GDM1 (cell line): ENCODE data around the gene SLC7A6OS.

ENCODE experiments used
- DNase-seq: peaks from one replicate; lab custom pipeline; 2025; lab: John Stamatoyannopoulos, UW

SLC7A6OS gene

DNA sequence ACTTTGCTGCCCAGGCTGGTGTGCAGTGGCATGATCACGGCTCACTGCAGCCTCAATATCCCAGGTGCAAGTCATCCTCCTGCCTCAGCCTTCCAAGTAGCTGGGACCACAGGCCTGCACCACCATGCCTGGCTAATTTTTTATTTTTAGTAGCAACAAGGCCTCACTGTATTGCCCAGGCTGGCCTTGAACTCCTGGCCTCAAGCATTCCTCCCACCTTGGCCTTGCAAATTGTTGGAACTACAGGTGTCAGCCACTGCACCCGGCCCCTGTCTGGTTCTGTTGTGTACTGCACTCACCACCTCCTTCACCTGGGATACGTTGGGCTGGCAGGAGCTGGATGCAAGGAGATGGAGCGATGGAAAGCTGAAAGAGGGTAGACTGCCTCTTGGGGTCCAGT is 57.0 kb downstream of the SLC7A6OS start:
- no peak for DNase-seq

DNA sequence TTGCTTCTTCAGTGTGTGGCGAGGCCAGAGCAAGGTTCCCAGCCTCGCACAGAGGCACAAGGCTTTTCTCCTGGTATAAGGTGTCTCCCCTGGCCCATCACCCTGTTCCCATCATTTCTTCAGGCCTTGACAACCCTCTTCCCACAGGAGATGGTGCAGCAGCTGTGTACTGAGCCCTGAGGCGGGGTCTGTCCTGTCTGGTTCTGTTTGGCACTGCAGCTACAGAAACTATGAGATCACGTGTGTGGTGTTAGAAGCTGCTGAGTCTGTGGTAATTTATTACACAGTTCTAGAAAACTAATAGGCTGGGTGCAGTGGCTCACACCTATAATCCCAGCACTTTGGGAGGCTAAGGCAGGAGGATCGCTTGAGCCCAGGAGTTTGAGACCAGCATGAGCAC is 58.4 kb downstream of the SLC7A6OS start:
- DNase-seq: no peak

DNA sequence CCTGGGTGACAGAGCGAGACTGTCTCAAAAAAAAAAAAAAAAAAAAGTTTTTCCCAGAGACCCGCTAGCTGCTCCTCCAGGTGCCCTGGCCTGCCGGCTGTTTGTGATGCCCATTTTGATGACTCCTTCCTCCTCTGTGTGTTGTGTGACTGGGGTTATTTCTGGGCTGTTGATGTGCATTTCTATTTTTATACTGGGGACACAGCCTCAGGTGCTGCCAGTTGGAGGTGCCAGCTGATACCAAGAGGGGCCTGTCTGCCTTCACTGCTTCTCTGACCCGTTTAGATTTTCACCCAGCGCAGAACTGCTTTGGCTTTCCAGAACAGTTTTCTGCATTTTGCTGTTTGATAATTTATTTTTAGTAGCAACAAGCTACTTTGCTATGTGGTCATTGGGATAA is 58.9 kb downstream of the SLC7A6OS start:
- no peak for DNase-seq

DNA sequence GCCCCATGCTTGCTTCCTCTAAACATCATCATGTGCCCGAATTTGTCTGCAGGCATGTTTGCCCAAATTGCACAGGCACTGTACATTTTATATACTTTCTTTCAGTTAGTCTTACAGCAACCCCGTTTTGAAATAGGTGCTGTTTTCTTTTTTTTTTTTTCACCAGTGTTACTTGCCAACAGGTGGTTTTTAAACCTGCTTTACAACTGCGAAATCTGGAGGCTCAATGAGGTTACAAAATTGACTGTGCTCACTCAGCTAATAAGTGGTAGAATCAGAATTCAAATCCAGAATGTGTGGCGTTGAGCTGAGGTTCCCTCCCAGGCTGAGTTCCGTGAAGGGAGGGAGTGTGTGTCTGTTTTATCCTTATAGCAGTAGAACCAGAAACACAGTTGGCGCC is 59.8 kb downstream of the SLC7A6OS start:
- DNase-seq: no peak

DNA sequence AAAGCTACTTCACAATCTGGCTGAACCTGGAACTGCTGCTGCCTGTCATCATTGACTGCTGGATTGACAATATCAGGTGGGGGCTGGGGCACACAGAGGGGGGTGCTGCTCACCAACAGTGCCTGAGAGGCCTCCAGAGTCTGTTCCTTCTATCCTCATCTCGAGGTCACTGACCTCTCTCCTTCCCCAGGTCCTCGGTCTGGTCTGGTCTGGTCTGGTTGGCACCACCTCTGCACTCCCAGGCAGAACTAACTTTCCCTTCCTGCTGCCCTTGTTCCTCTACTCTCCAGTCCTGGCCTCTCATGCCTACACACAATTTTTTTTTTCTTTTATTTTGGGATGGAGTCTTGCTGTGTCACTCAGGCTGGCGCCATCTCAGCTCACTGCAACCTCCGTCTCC is 61.4 kb downstream of the SLC7A6OS start:
- DNase-seq: no peak
